HG03108 (cell line): ENCODE data around the gene BTBD3.

Source experiments
- ATAC-seq: cut with Tn5 transposase; IDR thresholded peaks from one replicate; pipeline ENCODE4 v1.9.1; 2021; ENCODE audit warnings: moderate library complexity; ENCODE audit not compliant: unreplicated experiment

BTBD3 gene

DNA sequence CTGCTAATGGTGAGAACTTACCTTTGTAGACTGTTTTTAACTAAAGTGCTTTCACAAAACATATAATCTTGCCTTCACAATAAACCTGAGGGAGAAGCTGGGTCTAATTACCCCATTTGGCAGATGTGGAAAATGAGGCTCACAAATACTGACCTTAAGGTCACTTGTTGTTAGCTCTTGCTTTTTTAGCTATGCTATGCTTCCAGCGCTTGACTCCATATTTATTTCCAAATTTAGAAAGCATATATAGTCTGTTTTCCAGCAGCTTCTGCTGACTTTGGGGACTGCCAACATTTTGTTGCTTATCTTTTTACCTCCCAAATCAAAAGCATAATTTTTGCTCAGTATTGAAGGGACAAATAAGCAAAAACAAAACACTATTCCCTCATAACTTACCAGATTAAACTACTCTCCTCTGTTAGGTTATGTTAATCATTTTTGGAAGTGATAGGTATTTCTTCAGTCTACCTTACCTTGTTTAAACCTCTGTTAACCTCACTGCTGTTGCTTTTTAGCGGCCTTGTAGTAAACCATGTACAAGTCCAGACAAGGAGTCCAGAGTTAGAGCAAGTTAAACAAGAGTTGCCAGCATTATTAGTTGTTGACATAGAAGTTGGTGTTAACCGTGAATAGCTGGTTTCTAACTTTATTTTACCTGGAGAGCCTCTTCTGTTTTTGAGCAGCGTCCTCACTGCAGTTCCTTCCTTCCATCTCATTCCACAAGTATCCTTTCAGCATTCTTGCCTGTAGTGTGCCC, 4.9 kb upstream of the BTBD3 start:
- ATAC-seq: no peak

DNA sequence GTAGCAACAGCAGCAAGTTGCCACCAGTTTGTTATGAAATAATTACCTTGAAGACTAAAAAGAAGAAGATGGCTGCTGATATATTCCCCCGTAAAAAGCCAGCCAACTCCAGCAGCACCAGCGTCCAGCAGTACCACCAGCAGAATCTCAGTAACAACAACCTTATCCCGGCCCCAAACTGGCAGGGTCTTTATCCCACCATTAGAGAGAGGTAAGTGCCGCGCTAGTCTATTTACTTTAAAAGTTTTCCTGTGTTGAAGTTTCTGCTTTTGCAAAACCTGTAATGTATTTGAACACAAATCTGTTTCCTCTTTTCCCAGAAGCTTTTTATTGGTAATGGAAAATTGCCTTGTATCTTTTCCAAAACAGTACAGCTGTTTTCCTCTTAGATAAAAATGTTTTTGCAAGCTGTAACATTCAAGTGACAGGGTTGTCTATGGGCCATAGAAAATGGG, 725 bp downstream of the BTBD3 start:
- no peak for ATAC-seq

- ATAC-seq: no peak
These were observed 1.3 kb downstream of the BTBD3 start for GRCh38 chr20:11918981-11919380.

DNA sequence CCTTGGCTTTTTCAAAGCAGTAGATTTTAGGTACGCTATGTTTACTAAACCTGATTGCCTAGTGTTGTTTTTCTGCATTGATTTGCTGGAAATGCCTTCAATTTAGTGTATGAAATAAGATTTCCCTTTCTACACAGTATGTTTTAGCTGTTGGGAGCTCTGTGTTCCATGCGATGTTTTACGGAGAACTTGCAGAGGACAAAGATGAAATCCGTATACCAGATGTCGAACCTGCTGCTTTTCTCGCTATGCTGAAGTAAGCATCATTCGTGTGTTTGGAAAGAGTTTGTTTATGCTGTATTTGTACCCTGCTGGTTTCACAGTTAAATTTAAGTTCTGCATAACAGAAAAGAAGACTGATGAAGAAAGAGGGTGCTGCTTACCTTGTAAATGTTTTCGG, 1.9 kb downstream of the BTBD3 start:
- no peak for ATAC-seq

- no peak for ATAC-seq
These were observed 2.4 kb downstream of the BTBD3 start for GRCh38 chr20:11920083-11920482.

DNA sequence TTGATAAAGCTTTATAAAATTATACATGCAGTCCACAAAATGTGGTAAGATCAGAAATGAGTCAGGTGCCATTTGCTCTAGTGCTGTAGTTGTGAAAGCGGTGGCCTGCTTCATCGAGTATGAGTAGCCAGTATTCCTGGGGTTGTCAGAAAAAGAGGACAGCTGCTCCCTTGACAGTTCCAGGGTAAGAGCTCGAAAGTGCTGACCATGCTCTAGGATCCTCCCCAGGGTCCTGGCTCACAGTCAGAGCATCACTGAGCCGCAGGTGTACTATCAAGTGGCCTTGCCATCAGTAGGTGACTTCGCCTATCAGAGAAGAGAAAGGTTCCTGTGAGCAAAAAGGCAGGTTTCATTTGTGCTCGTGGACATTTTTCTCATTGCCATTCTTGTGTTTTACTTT, 3.6 kb downstream of the BTBD3 start:
- ATAC-seq: no peak

DNA sequence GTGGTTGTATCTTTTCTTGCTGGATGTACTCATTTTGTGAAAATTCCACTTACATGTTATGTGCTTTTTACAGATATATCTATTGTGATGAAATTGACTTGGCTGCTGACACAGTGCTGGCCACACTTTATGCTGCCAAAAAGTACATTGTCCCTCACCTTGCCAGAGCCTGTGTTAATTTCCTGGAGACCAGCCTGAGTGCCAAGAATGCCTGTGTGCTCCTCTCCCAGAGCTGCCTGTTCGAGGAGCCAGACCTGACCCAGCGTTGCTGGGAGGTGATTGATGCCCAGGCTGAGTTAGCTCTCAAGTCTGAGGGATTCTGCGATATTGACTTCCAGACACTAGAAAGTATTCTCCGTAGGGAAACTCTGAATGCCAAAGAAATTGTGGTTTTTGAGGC, 4.9 kb downstream of the BTBD3 start:
- no peak for ATAC-seq

DNA sequence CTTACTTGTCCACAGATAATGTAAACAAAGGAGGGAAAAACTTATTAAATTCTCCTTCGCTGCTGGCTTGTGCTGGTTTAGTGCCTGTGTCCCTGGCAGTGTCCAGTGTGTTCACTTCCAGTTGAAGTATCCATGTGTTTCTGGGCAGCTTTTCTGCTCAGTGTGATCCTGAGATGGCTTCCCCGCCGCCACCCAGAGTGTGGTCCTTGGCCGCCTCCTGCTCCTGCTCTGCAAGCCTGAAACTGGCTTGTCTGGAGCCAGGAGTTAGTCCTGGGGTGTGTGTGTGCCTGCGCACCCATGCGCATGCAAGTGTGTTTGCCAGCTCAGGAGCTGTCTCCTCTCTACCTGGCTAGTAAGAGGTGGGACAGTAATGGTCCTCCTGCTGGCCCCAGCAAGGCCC, 7.2 kb downstream of the BTBD3 start:
- no peak for ATAC-seq

GRCh38 chr20:11926292-11926998, 8.8 kb downstream of the BTBD3 start:
- no peak for ATAC-seq

DNA sequence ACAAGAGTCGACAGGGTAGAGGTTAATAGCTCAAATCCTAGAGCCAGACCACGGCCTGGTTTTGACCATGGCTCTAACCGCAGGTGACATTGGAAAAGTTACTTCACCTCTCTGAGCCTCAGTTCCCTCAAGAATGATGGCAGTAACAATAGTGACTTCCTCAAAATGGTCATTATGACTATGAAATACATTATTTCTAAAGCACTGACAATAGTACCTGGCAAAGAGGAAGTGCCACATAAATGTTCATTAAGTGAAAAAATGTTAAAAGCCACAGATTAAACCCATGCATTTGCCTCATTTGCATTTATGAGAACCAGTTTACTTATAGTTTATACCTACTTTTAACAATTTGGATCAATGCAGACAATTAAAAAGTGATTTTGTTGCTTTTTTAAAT, 12.3 kb downstream of the BTBD3 start:
- ATAC-seq: no peak

DNA sequence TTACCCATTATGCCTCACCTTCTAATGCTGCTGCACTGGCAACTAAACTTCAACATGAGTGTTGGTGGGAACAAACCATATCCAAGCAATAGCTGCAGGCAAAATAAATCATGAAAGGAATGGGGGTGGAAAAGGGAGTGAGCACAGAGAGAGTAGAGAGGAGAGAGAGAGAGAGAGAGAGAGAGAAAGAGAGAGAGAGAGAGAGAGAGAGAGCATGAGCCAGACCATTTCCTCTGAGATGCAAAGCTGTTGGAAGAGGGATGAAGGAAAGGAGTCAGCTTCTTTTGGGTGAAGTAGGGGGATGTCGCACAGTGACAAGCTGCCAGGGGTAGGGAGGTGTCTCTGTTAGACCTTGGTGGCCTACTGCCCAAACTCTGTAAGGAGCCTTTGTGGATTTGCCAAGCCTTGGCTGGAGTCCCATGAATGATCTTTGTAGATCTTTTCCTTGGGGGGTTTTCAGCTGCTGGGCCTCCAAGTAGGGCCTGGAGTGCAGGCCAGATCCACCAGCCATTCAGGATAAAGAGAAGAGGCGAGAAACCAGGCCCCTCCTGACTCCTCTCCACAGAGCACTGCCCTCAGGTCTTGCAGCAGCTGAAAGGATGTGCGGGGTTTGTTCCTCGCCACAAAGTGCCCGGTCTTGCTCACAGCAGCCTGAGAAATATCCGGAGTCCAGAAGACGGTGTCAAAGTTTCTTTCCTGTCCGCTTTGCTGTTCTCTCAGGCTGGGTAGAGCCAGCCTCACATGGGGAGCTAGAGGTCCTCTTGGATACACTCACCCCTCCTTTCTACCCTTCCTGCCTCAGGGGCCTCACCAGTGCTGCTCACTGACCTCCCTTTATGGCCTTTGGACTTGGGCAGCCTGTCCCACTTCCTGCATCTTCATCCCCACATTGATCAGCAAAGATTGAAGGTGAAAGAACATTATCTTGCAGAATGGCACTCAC, 17.8 kb downstream of the BTBD3 start:
- ATAC-seq: no peak

DNA sequence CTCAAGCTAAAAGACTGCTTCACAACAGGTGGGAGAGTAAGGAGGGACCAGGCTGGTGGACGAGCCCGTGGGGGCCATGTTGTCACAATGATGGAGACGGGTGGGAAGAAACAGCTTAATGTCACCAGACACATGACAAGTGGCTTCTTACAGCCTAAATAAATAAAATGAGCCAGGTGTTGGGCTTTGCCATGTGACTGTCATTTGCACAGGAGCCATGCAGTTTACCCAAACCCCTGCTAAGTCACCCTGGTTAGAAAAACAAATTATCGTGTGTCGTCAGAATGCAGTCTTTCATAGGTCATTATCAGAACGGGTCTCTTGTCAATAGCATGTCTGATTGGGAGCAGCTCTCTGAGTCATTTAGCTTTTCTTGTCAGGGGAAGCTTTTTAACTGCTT, 18.5 kb downstream of the BTBD3 start:
- ATAC-seq: no peak

- no peak for ATAC-seq
These were observed 19.5 kb downstream of the BTBD3 start for GRCh38 chr20:11937230-11937629.

DNA sequence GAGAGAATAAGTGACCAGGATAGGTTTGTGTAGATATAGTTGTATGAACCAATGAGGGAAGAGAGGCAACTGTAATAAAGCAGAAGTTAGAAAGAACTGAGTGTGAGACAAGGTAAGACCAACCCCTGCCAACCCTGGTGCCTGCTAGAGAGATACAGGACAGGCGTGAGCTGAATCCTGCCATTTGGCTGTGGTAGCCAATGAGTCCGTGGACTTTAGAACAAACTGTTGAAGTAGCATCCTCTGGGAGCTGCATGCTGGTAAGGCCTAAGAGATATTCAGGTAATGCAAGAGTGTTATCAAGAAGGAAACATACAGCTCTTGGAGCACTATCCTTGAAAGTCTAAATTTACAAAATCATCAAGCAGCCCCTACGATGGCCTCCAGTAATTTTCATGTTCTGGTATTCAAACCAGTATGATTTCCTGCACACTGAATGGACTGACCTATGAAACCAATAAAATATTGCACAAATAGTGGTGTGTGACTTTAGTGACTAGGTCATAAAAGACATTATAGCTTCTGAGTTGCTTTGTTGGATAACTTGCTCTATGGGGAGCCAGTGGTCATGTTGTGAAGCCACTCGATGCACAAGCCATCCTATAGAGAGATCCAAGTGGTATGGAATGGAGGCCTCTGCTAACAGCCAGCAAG, 24.0 kb downstream of the BTBD3 start:
- ATAC-seq: no peak

DNA sequence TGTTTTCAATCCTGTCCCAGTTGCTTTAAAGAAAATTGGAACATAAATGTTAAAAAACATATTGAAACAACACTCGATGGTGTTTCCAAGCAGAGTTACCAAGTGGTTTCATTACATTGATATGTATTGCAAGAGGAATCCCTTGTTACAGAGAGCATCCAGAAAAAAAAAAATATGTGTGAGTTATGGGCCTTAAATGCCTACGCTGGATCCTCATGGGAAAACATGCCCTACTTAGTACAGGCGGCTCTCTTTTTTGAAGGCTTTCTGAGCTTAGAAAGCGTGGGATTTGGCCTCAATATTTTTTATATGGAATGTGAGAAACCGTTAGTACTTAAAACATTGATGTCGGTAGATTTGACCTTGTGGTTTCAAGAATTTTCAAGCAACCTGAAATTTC, 26.1 kb downstream of the BTBD3 start:
- no peak for ATAC-seq

DNA sequence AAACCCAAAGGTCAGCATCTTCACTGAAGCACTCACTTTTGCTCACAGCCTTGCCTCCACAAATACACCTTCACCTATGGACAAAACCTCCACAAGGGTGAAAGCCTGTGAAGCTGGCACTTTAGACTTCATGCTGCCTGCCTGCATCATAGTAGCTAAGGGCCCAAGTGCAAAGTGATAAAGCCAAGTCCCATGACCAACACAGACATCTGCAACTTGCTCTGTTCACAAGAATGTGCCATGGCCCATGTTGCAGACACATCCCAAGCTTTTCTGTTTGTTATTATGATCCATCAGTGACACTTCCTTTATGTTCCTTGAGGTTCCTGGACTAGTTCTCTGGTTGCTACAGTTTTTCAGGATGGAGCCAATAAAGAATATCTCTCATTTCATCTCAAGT, 31.1 kb downstream of the BTBD3 start:
- ATAC-seq: no peak

GRCh38 chr20:11949711-11950110, 32.0 kb downstream of the BTBD3 start:
- ATAC-seq: no peak

DNA sequence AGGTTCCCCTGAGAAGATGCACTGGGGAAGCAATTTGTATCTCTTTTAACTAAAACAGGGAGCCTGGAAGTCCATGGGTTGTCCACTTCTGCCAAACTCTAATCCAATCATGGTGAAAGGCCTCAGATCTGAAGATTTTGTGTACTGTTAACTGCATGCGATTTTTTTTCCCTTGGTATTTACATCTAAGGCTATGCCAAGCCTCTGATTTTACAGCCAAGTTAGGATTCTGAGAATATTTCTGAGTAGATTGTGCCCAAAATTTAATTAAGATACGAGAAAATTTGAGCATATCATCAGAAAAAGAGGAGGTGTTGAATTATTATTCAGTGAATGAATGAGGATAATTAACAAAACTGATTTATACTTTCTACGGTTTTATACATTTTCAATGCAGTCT, 34.0 kb downstream of the BTBD3 start:
- ATAC-seq: no peak

- no peak for ATAC-seq
These were observed 34.9 kb downstream of the BTBD3 start for GRCh38 chr20:11952639-11953038.

- ATAC-seq: no peak
These were observed 40.2 kb downstream of the BTBD3 start for GRCh38 chr20:11957911-11958310.

DNA sequence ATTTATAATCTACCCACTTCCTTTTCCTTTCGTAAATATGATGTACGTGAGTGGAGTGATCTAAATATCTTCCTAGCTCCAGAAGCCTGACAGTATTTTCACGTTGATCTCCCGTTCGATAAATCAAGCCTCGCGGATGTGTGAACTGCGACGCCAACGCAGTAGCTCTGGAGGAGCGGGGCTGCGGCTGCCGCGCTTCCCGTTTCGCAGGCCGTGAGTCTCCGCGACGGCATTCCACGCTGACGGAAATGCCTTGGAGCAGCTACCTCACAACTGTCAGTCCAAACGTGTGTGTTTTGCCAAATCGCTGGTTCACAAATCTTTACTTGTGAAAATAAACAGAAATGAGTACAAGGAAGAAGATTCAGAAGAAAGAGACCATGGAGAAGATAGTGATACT, 41.2 kb downstream of the BTBD3 start:
- no peak for ATAC-seq
